HCT116 (cell line): ENCODE measurements around the gene PANK1.

Source experiments
- CTCF ChIP-seq, 3 experiments: fragments of 200-600 bp in 1 of 3; sonication (generic) in 1 of 3; IDR thresholded peaks in 2 of 3; conservative IDR thresholded peaks in 1 of 3; 2 replicates each; pipeline ENCODE4 v1.5.1; 2012 to 2017; ENCODE audit warnings: low read depth in 2 of 3, low read length in 2 of 3, antibody characterized with exemption in 1 of 3, borderline replicate concordance in 1 of 3, control low read depth in 1 of 3, mild to moderate bottlenecking in 1 of 3, mixed read lengths in 1 of 3, mixed run types in 1 of 3, moderate library complexity in 1 of 3; ENCODE audit not compliant: insufficient read depth in 1 of 3
- EZH2 ChIP-seq: fragments of 200-600 bp; sonication (generic); IDR thresholded peaks from 2 replicates; pipeline ENCODE4 v1.6.1; 2017; ENCODE audit warnings: antibody characterized with exemption, mixed run types
- EZH2phosphoT487 ChIP-seq: fragments of 200-600 bp; IDR thresholded peaks from 2 replicates; pipeline ENCODE4 v1.6.1; 2018; ENCODE audit warnings: antibody characterized with exemption, borderline replicate concordance
- MAX ChIP-seq: IDR thresholded peaks from 2 replicates; pipeline ENCODE4 v1.6.1; 2012
- POLR2A ChIP-seq: IDR thresholded peaks from 2 replicates; pipeline ENCODE4 v1.7.0; 2011; ENCODE audit warnings: borderline replicate concordance; ENCODE audit not compliant: insufficient read depth, insufficient read length; ENCODE audit errors: extremely low read depth

DNA sequence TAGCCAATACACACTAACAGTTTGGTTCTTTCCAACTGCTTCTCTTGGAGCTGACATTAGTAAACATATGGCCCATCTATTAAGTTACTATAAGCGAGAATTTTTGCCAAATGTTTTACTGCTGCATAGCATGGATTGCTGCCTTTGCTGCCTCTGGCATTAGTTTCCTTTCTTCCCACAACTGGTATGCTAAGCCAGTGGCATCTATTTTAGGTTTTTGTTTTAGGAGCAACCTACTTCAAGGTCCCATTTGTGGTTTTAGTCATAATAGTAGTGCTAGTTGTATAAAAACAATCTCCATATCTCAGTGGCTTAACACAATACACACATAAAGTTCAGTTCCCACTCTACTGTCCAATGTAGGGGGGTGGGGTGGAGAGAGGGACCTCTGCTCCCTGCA lies 25.9 kb upstream of the PANK1 start:
- TF ChIP-seq CTCF (IDR thresholded peaks at IDR 0.05 in 2 of 3, conservative IDR thresholded peaks at IDR 0.05 in 1 of 3; ENCODE audit: borderline replicate concordance in 1 of 3, insufficient read depth in 1 of 3, low read depth in 2 of 3, low read length in 2 of 3) (no peak), EZH2phosphoT487 (no peak), EZH2 (no peak), POLR2A (no peak), MAX (no peak)
